Trophoblast cell (in vitro differentiated cells and primary cell): ENCODE measurements around the gene MPPE1.

Source experiments
- DNase-seq, 2 donors: peaks; one replicate each; pipeline ENCODE4 v3.0.0-alpha.2; 2016
- H2AFZ ChIP-seq: 2 replicates; pipeline ENCODE4 v1.6.1; 2013; ENCODE audit warnings: low read length, moderate library complexity, mild to moderate bottlenecking; ENCODE audit not compliant: insufficient read depth, poor library complexity
- H2AK5ac ChIP-seq: 2 replicates; pipeline ENCODE4 v1.6.1; 2013; ENCODE audit warnings: mild to moderate bottlenecking, low read length
- H2BK120ac ChIP-seq: 2 replicates; pipeline ENCODE4 v1.6.1; 2013; ENCODE audit warnings: low read length, mild to moderate bottlenecking, moderate library complexity; ENCODE audit not compliant: insufficient read depth, poor library complexity
- H2BK12ac ChIP-seq: 2 replicates; pipeline ENCODE4 v1.6.1; 2013; ENCODE audit warnings: mild to moderate bottlenecking, low read length, moderate library complexity
- H2BK5ac ChIP-seq: 2 replicates; pipeline ENCODE4 v1.6.1; 2013; ENCODE audit warnings: low read length, low read depth, moderate library complexity, mild to moderate bottlenecking; ENCODE audit not compliant: poor library complexity
- H3K14ac ChIP-seq: 2 replicates; pipeline ENCODE4 v1.6.1; 2013; ENCODE audit warnings: mild to moderate bottlenecking, low read length
- H3K18ac ChIP-seq: 2 replicates; pipeline ENCODE4 v1.6.1; 2013; ENCODE audit warnings: mild to moderate bottlenecking, low read length
- H3K23ac ChIP-seq: 2 replicates; pipeline ENCODE4 v1.6.1; 2013; ENCODE audit warnings: low read length
- H3K27ac ChIP-seq: 2 replicates; pipeline ENCODE4 v1.5.1; 2013; ENCODE audit warnings: low read depth, mild to moderate bottlenecking, inconsistent platforms, low read length, moderate library complexity
- H3K27me3 ChIP-seq: 2 replicates; pipeline ENCODE4 v1.6.1; 2013; ENCODE audit warnings: inconsistent platforms, mild to moderate bottlenecking, low read length, moderate library complexity; ENCODE audit not compliant: insufficient read depth
- H3K36me3 ChIP-seq, 2 experiments: 1 replicate in 1 of 2; 2 replicates in 1 of 2; pipeline ENCODE4 v1.6.1; 2013; ENCODE audit warnings: low read length in 2 of 2, mild to moderate bottlenecking in 2 of 2, moderate library complexity in 1 of 2; ENCODE audit not compliant: insufficient read depth in 2 of 2, control insufficient read depth in 1 of 2
- H3K4ac ChIP-seq: 2 replicates; pipeline ENCODE4 v1.6.1; 2013; ENCODE audit warnings: low read depth, mild to moderate bottlenecking, low read length, moderate library complexity
- H3K4me1 ChIP-seq, 2 experiments: 1 replicate in 1 of 2; 2 replicates in 1 of 2; pipeline ENCODE4 v1.6.1; 2013; ENCODE audit warnings: low read length in 2 of 2, mild to moderate bottlenecking in 2 of 2, moderate library complexity in 1 of 2; ENCODE audit not compliant: insufficient read depth in 2 of 2, control insufficient read depth in 1 of 2
- H3K4me2 ChIP-seq: 2 replicates; pipeline ENCODE4 v1.6.1; 2013; ENCODE audit warnings: inconsistent platforms, mild to moderate bottlenecking, low read length, moderate library complexity
- H3K4me3 ChIP-seq: 2 replicates; pipeline ENCODE4 v1.5.1; 2013; ENCODE audit warnings: mild to moderate bottlenecking, low read depth, low read length, inconsistent platforms
- H3K79me1 ChIP-seq: one replicate; pipeline ENCODE4 v1.6.1; 2013; ENCODE audit warnings: low read length
- H3K79me2 ChIP-seq: 2 replicates; pipeline ENCODE4 v1.6.1; 2013; ENCODE audit warnings: low read length, mild to moderate bottlenecking; ENCODE audit not compliant: control insufficient read depth, insufficient read depth, poor library complexity
- H3K9ac ChIP-seq: 2 replicates; pipeline ENCODE4 v1.6.1; 2013; ENCODE audit warnings: mild to moderate bottlenecking, low read length
- H3K9me3 ChIP-seq: 2 replicates; pipeline ENCODE4 v1.6.1; 2013; ENCODE audit warnings: low read depth, mild to moderate bottlenecking, control low read depth, inconsistent platforms, low read length; ENCODE audit not compliant: insufficient read depth
- H4K12ac ChIP-seq: 2 replicates; pipeline ENCODE4 v1.6.1; 2013; ENCODE audit warnings: low read depth, mild to moderate bottlenecking, low read length, moderate library complexity
- H4K8ac ChIP-seq: 2 replicates; pipeline ENCODE4 v1.6.1; 2013; ENCODE audit warnings: low read depth, mild to moderate bottlenecking, low read length, moderate library complexity
- H4K91ac ChIP-seq: one replicate; pipeline ENCODE4 v1.6.1; 2013; ENCODE audit warnings: low read depth, mild to moderate bottlenecking, low read length, moderate library complexity
- WGBS: extraction: QIAGEN DNeasy Blood & Tissue Kit; methylation state at CpG from one replicate; pipeline ENCODE4 v1.1.7; 2013; ENCODE audit warnings: missing lambda C conversion rate; ENCODE audit not compliant: insufficient read length, insufficient coverage; ENCODE audit errors: extremely low coverage; 5-methylcytosine and 5-hydroxymethylcytosine counted together

Gene MPPE1

DNA sequence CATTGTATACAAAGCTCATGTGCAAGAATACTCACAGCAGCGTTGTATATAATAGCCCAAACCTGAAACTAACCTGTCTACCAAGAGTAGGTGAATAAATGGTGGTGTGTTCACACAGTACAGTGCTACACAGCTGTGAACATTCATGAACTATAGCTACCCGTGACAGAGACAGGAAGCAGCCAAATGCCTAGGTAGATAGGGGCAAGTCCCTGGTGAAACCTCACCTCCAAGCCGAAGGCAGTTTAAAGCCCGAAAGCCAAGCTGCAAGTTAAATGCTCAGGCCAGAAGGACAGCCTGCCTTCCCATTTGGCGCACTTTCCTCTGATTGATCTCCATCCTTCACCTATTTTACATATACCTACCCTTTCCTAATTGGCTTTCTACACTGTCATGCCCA, 36.7 kb upstream of the MPPE1 start:
- H2BK120ac ChIP-seq, result no peak overlapping the region
- no CpG with 5 or more reads among the region's 5 CpGs for WGBS
- peak; percentile 60 to 67 for DNase-seq
- H4K8ac ChIP-seq, result no peak overlapping the region
- H2BK5ac ChIP-seq, result no peak overlapping the region
- H3K9me3 ChIP-seq, result peaks cover 2% of the 10 kb centered on the region
- H3K79me2 ChIP-seq, result no peaks in the 10 kb centered on the region
- no peak overlapping the region for H3K23ac ChIP-seq
- no peaks in the 10 kb centered on the region for H3K36me3 ChIP-seq
- H2AFZ ChIP-seq, result no peak overlapping the region
- peaks cover 12% of the 10 kb centered on the region for H3K79me1 ChIP-seq
- H2BK12ac ChIP-seq, result no peak overlapping the region
- no peak overlapping the region for H4K12ac ChIP-seq
- no peak overlapping the region for H3K4me2 ChIP-seq
- no peak overlapping the region for H3K4me3 ChIP-seq
- H3K18ac ChIP-seq, result no peak overlapping the region
- no peak overlapping the region for H3K4ac ChIP-seq
- no peak overlapping the region for H4K91ac ChIP-seq
- H3K27ac ChIP-seq, result no peak overlapping the region
- no peak overlapping the region for H3K9ac ChIP-seq
- no peaks in the 10 kb centered on the region for H3K27me3 ChIP-seq
- no peak overlapping the region for H3K14ac ChIP-seq
- no peak overlapping the region for H2AK5ac ChIP-seq
- H3K4me1 ChIP-seq, result peaks cover 19 to 20% of the 10 kb centered on the region in 2 experiments

DNA sequence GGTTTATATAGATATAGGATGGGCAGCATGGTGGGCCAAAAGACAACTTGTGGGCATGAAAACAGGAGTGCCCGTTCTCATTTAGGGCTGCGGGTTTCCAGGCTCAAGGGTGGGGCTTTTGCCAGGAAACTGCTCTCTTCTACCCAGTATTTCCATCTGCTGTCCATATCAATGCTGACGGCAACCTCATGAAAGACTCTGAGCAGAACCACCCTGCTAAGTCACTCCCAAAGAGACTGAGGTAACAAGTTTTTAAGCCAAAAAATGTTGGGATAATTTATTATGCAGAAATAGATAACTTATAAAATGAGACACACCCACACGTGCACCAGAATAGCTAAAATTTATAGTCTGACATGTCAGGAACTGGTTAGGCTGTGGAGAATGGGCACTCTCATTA, 36.1 kb upstream of the MPPE1 start:
- Histone ChIP-seq H3K23ac (no peak overlapping the region), H4K91ac (no peak overlapping the region), H3K79me2 (no peaks in the 10 kb centered on the region), H3K27ac (no peak overlapping the region), H2BK120ac (no peak overlapping the region), H3K9me3 (peaks cover 2% of the 10 kb centered on the region), H2AK5ac (no peak overlapping the region), H3K18ac (no peak overlapping the region), H3K36me3 (no peaks in the 10 kb centered on the region), H4K12ac (no peak overlapping the region), H3K4me2 (no peak overlapping the region), H3K4me1 (peaks cover 19 to 20% of the 10 kb centered on the region in 2 experiments), H3K27me3 (no peaks in the 10 kb centered on the region), H3K9ac (no peak overlapping the region), H3K79me1 (peaks cover 11% of the 10 kb centered on the region), H4K8ac (no peak overlapping the region), H3K4me3 (no peak overlapping the region), H2BK12ac (no peak overlapping the region), H3K14ac (no peak overlapping the region), H2BK5ac (no peak overlapping the region), H3K4ac (no peak overlapping the region), H2AFZ (no peak overlapping the region)
- DNase-seq, result no peak
- no CpG with 5 or more reads among the region's 4 CpGs for WGBS

DNA sequence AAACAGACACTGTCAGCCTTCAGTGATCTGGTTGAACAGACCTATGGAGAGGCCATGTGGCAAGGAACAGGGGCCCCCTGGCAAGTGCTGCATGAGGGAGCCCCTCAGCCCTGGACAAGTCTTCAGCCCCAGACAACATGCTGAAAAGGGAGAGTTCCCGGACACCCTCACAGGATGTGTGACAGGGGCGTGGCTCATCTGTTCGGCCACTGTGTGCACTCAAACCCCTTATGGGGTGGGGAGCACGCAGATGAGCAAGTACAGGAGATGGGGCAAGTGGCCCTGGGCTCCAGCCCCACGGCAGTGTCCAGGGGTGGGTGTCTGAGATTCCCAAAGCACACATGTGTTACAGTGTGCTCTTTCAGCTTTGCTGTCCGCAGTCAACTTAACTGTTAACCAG, 35.4 kb upstream of the MPPE1 start:
- no peak overlapping the region for H2BK120ac ChIP-seq
- H3K27me3 ChIP-seq, result no peaks in the 10 kb centered on the region
- no CpG with 5 or more reads among the region's 6 CpGs for WGBS
- no peak overlapping the region for H3K4me2 ChIP-seq
- no peak overlapping the region for H2BK5ac ChIP-seq
- H3K27ac ChIP-seq, result no peak overlapping the region
- no peak overlapping the region for H4K91ac ChIP-seq
- no peak overlapping the region for H3K4me3 ChIP-seq
- H2BK12ac ChIP-seq, result no peak overlapping the region
- H3K79me2 ChIP-seq, result no peaks in the 10 kb centered on the region
- H3K9ac ChIP-seq, result no peak overlapping the region
- no peak overlapping the region for H2AFZ ChIP-seq
- peaks cover 15 to 17% of the 10 kb centered on the region in 2 experiments for H3K4me1 ChIP-seq
- no peak overlapping the region for H3K23ac ChIP-seq
- H2AK5ac ChIP-seq, result no peak overlapping the region
- no peak for DNase-seq
- H3K79me1 ChIP-seq, result peaks cover 11% of the 10 kb centered on the region
- no peaks in the 10 kb centered on the region for H3K36me3 ChIP-seq
- H4K8ac ChIP-seq, result no peak overlapping the region
- H3K18ac ChIP-seq, result no peak overlapping the region
- peaks cover 2% of the 10 kb centered on the region for H3K9me3 ChIP-seq
- H3K14ac ChIP-seq, result no peak overlapping the region
- no peak overlapping the region for H3K4ac ChIP-seq
- no peak overlapping the region for H4K12ac ChIP-seq

GRCh38 chr18:11940956-11941355, 32.8 kb upstream of the MPPE1 start:
- Histone ChIP-seq H3K4me1 (peaks cover 2% of the 10 kb centered on the region in 2 experiments), H3K4ac (no peak overlapping the region), H2AFZ (no peak overlapping the region), H3K36me3 (no peaks in the 10 kb centered on the region), H3K18ac (no peak overlapping the region), H2AK5ac (no peak overlapping the region), H3K9ac (no peak overlapping the region), H2BK120ac (no peak overlapping the region), H3K79me1 (peaks cover 1% of the 10 kb centered on the region), H2BK12ac (no peak overlapping the region), H4K12ac (no peak overlapping the region), H3K9me3 (peaks cover 2% of the 10 kb centered on the region), H4K91ac (no peak overlapping the region), H3K23ac (no peak overlapping the region), H3K27ac (no peak overlapping the region), H4K8ac (no peak overlapping the region), H3K4me3 (no peak overlapping the region), H3K27me3 (no peaks in the 10 kb centered on the region), H3K79me2 (no peaks in the 10 kb centered on the region), H3K14ac (no peak overlapping the region), H2BK5ac (no peak overlapping the region), H3K4me2 (no peak overlapping the region)
- DNase-seq, result no peak
- no CpG with 5 or more reads among the region's 2 CpGs for WGBS
